Kidney (tissue), 14 donors: Measurements from ENCODE around the gene KRTAP1-3. TPM values are rescaled to one million over a fixed set of nuclear protein-coding genes. Genes with fewer than 3 reads are reported as not detected.

Source experiments
- DNase-seq, 5 donors: peaks; one replicate each; pipeline ENCODE4 v3.0.0-alpha.2; 2013 to 2020
- FAIRE-seq: peaks from 2 replicates; lab custom pipeline; 2012; peaks lifted over from hg19 to GRCh38; lab: Jason Lieb, UNC
- H3K27ac ChIP-seq, 2 donors: one replicate each; pipeline ENCODE4 v1.7.0; 2013; ENCODE audit warnings: low read depth in 2 of 2, low read length in 2 of 2, inconsistent platforms in 1 of 2
- H3K27me3 ChIP-seq: one replicate; pipeline ENCODE4 v1.7.1; 2013; ENCODE audit warnings: low read length, inconsistent platforms; ENCODE audit not compliant: control insufficient read depth, insufficient read depth
- H3K36me3 ChIP-seq, 3 donors: one replicate each; pipeline versions ENCODE4 v1.7.0 to v1.7.1; 2013; ENCODE audit warnings: low read length in 3 of 3, control low read depth in 1 of 3, inconsistent platforms in 1 of 3; ENCODE audit not compliant: insufficient read depth in 3 of 3, control insufficient read depth in 2 of 3
- H3K4me1 ChIP-seq, 3 donors: one replicate each; pipeline versions ENCODE4 v1.7.0 to v1.7.1; 2013; ENCODE audit warnings: low read length in 3 of 3, inconsistent platforms in 1 of 3, low read depth in 1 of 3; ENCODE audit not compliant: control insufficient read depth in 2 of 3, insufficient read depth in 2 of 3
- H3K4me3 ChIP-seq, 3 donors: one replicate each; pipeline versions ENCODE4 v1.7.0 to v1.8.1; 2013; ENCODE audit warnings: low read length in 3 of 3, control low read depth in 1 of 3, inconsistent platforms in 1 of 3
- H3K9ac ChIP-seq, 3 donors: one replicate each; pipeline versions ENCODE4 v1.7.0 to v1.7.1; 2013; ENCODE audit warnings: low read length in 3 of 3, control low read depth in 1 of 3, inconsistent platforms in 1 of 3
- H3K9me3 ChIP-seq, 3 donors: one replicate each; pipeline versions ENCODE4 v1.7.0 to v1.7.1; 2013; ENCODE audit warnings: low read length in 3 of 3, control low read depth in 1 of 3, inconsistent platforms in 1 of 3; ENCODE audit not compliant: control insufficient read depth in 2 of 3, insufficient read depth in 1 of 3
- CTCF ChIP-seq: IDR thresholded peaks from 3 replicates; pipeline ENCODE4 v1.5.1; 2012; ENCODE audit warnings: mild to moderate bottlenecking, moderate library complexity, borderline replicate concordance; ENCODE audit not compliant: insufficient read depth; ENCODE audit errors: extremely low read depth
- intact Hi-C: fragments of 100-400 bp; cut with DNase I; formaldehyde crosslinking; loops from one replicate; pipeline ENCODE4 v1.11.1; 2022
- polyA plus RNA-seq: library from polyadenylated mRNA; stranded (reverse); fragments of 350-450 nt; fragmentation: Illumina TruSeq; extraction: RNeasy Lipid Tissue Mini Kit (QIAGEN cat#74804); gene quantifications from one replicate; pipeline ENCODE4 v1.2.3, GENCODE V29; 2014; ENCODE audit warnings: low read depth, low replicate concordance; ENCODE audit not compliant: insufficient read depth
- total RNA-seq: library from RNA; stranded (reverse); fragmentation: NEBNext Ultra II Directional; extraction: Animal tissue kit (Norgen Biotek cat#: 25700); gene quantifications from one replicate; pipeline ENCODE4 v1.2.1, GENCODE V29; 2021
- donor health status: control.
- donor health status: control.
- donor health status: control.
- donor health status: control.
- donor health status: control.
- donor health status: DM: yes; HTN: yes; CAD: no.
- donor health status: Normal renal cell carcinoma (clear cell type).

The KRTAP1-3 gene
- total and polyA plus RNA-seq, 2 donors from 2014 or later = not detected

DNA sequence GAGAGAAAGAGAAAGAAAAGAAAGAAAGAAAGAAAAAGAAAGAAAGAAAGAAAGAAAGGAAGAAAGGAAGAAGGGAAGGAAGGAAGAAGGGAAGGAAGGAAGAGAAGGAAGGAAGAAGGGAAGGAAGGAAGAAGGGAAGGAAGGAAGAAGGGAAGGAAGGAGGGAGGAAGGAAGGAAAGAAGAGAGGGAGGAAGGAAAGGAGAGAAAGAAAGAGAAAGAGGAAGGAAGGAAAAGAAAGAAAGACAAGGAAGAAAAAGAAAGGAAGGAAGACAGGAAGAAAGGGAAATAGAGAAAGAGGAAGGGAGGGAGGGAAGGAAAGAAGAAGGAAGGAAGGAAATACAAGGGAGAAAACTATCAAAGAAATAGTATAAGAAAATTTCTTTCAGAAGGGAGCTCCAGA is 42.1 kb upstream of the KRTAP1-3 start:
- FAIRE-seq (no peak), DNase-seq (no peak)
- H3K27me3 ChIP-seq = no peaks in the 10 kb centered on the region
- H3K9me3 ChIP-seq = no peaks in the 10 kb centered on the region
- no peaks in the 10 kb centered on the region for H3K36me3 ChIP-seq
- H3K9ac ChIP-seq = no peak overlapping the region
- TF ChIP-seq CTCF = no peak
- intact Hi-C loops = no loop called here
- H3K4me3 ChIP-seq = no peak overlapping the region
- H3K27ac ChIP-seq = no peak overlapping the region
- H3K4me1 ChIP-seq = no peaks in the 10 kb centered on the region

DNA sequence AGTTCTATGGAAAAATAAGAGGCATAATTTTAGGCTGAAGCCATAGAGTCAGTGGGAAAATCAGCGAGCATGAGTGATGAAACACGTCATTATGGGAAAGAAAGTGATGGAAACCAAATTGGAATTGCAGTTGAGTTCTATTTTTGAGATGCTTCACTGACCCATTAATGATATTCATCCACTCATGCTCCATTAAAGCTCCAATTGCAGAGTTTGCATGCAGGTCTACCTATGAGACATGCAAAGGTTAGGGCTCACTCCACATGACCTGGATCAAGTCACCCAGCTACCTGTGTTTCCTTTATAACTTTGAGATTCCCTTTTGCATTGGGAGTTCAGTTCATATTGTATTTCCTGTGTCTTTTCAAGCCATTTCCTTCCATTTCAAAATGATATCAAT is 39.0 kb upstream of the KRTAP1-3 start:
- TF ChIP-seq CTCF = no peak
- DNase-seq = no peak
- Histone ChIP-seq H3K9ac (no peak overlapping the region), H3K4me1 (no peaks in the 10 kb centered on the region), H3K27me3 (no peaks in the 10 kb centered on the region), H3K4me3 (no peak overlapping the region), H3K27ac (no peak overlapping the region), H3K36me3 (no peaks in the 10 kb centered on the region), H3K9me3 (no peaks in the 10 kb centered on the region)
- no peak for FAIRE-seq
- intact Hi-C loops = no loop called here

DNA sequence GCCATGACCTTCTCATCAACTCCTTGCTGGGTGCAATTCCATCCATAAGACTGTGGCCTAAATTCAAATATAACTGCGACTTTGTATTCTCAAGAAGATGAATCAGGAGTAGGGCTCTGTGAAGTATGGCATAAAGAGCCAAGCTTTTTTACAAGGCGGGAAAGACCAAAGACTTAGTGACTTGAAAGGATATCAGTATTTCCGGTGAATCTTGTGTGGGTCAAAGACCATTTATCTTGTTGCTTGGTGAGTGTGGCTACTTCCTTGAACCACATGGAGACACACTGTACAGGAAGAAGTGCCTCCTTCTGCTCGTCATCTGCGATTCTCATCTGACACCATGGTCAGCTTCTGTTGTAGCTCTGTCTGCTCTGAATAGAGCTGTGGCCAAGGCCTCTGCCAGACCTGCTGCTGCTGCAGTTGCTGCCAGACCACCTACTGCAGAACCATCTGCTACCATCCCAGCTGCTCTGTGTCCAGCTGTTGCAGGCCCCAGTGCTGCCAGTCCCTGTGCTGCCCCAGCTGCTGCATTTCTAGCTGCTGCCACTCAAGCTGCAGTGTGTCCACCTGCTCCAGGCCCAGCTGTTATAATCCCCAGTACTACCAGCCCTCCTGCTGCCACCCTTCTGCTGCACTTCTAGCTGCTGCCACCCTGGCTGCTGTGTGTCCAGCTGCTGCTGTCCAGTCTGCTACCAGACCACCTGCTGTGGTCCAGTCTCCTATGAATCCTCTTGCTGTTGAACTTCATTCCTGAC is 37.1 kb upstream of the KRTAP1-3 start:
- intact Hi-C loops = no loop called here
- Histone ChIP-seq H3K4me1 (no peaks in the 10 kb centered on the region), H3K27ac (no peak overlapping the region), H3K27me3 (no peaks in the 10 kb centered on the region), H3K9me3 (no peaks in the 10 kb centered on the region), H3K36me3 (no peaks in the 10 kb centered on the region), H3K4me3 (no peak overlapping the region), H3K9ac (no peak overlapping the region)
- FAIRE-seq = no peak
- no peak for TF ChIP-seq CTCF
- peak in 1 of 5 donors; percentile 8 for DNase-seq

DNA sequence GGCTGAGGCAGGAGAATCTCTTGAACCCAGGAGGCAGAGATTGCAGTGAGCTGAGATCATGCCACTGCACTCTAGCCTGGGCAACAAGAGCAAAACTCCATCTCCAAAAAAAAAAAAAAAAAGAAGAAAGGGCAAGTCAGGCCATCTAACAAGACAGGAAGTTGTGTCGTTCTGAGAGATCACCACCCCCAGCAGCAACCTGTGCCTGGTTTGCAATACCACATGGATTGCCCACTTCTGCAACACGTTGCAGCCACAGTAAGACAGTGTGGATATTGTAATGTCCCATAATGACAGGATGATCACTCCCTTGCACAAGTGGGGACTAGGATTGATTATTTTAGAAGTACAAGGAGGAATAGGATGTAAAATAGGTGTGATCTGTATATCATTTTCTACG is 34.4 kb upstream of the KRTAP1-3 start:
- intact Hi-C loops = no loop called here
- Histone ChIP-seq H3K9me3 (no peaks in the 10 kb centered on the region), H3K27ac (no peak overlapping the region), H3K36me3 (no peaks in the 10 kb centered on the region), H3K4me1 (no peaks in the 10 kb centered on the region), H3K27me3 (no peaks in the 10 kb centered on the region), H3K9ac (no peak overlapping the region), H3K4me3 (no peak overlapping the region)
- TF ChIP-seq CTCF = no peak
- no peak for DNase-seq
- FAIRE-seq = no peak
